Measurements from ENCODE around the gene SRMS.

DNA sequence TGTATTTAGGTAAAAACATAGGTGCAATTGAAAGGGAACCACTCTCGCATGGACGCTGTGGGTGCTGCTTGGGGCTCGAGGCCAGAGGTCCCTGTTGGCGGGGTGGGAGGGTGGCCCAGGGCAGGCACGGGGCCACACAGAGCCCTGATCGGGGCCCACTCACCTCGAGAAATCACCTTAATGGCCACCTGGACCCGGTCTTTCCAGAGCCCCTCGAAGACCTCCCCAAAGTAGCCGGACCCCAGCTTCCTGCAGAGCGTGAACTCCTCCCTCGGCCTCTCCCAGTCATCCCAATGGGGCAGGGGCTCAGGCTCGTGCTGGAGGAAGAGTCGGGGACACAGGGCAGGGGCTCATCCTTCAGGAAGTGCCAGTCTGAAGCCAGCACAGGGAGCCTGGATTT, 14.2 kb downstream of the SRMS start:
- TF ChIP-seq, protein P1, sequence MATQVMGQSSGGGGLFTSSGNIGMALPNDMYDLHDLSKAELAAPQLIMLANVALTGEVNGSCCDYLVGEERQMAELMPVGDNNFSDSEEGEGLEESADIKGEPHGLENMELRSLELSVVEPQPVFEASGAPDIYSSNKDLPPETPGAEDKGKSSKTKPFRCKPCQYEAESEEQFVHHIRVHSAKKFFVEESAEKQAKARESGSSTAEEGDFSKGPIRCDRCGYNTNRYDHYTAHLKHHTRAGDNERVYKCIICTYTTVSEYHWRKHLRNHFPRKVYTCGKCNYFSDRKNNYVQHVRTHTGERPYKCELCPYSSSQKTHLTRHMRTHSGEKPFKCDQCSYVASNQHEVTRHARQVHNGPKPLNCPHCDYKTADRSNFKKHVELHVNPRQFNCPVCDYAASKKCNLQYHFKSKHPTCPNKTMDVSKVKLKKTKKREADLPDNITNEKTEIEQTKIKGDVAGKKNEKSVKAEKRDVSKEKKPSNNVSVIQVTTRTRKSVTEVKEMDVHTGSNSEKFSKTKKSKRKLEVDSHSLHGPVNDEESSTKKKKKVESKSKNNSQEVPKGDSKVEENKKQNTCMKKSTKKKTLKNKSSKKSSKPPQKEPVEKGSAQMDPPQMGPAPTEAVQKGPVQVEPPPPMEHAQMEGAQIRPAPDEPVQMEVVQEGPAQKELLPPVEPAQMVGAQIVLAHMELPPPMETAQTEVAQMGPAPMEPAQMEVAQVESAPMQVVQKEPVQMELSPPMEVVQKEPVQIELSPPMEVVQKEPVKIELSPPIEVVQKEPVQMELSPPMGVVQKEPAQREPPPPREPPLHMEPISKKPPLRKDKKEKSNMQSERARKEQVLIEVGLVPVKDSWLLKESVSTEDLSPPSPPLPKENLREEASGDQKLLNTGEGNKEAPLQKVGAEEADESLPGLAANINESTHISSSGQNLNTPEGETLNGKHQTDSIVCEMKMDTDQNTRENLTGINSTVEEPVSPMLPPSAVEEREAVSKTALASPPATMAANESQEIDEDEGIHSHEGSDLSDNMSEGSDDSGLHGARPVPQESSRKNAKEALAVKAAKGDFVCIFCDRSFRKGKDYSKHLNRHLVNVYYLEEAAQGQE (IDR thresholded peaks at IDR 0.05; ENCODE audit: low read depth), result no peak
- TF ChIP-seq RAD21 (IDR thresholded peaks at IDR 0.05; ENCODE audit: low read depth), result no peak
- TF ChIP-seq TEAD4 (IDR thresholded peaks at IDR 0.05), result no peak
- no peak for TF ChIP-seq YY1 (IDR thresholded peaks at IDR 0.05; ENCODE audit: low read depth)
- TF ChIP-seq, protein P2, sequence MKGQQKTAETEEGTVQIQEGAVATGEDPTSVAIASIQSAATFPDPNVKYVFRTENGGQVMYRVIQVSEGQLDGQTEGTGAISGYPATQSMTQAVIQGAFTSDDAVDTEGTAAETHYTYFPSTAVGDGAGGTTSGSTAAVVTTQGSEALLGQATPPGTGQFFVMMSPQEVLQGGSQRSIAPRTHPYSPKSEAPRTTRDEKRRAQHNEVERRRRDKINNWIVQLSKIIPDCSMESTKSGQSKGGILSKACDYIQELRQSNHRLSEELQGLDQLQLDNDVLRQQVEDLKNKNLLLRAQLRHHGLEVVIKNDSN (IDR thresholded peaks at IDR 0.05), result no peak

Data from Ishikawa (cell line).